Neural progenitor cell (in vitro differentiated cells): ENCODE data around the gene NATD1. TPM values are rescaled to one million over a fixed set of nuclear protein-coding genes. Genes with fewer than 3 reads are reported as not detected.
"Not testable (repeated sequence)": the region's sequence is repeated elsewhere in the genome, so short reads cannot be mapped to it uniquely, and the experiment has no call there.

Source experiments
- DNase-seq: peaks from one replicate; pipeline ENCODE4 v3.0.0-alpha.2; 2016; ENCODE audit warnings: low spot score
- H2AFZ ChIP-seq: fragments of 200-600 bp; sonication (generic); replicated peaks from 2 replicates; pipeline ENCODE4 v1.6.1; 2016; ENCODE audit warnings: antibody characterized with exemption
- H3F3A ChIP-seq: fragments of 200-600 bp; sonication (generic); 2 replicates; pipeline ENCODE4 v1.6.1; 2016; ENCODE audit warnings: antibody characterized with exemption, low read depth
- H3K27ac ChIP-seq: fragments of 200-600 bp; sonication (generic); 2 replicates; pipeline ENCODE4 v1.5.1; 2016; ENCODE audit warnings: mild to moderate bottlenecking
- H3K27me3 ChIP-seq: fragments of 200-600 bp; sonication (generic); 2 replicates; pipeline ENCODE4 v1.6.1; 2016; ENCODE audit warnings: mild to moderate bottlenecking, moderate library complexity
- H3K36me3 ChIP-seq: fragments of 200-600 bp; sonication (generic); 2 replicates; pipeline ENCODE4 v1.5.1; 2016
- H3K4me1 ChIP-seq: fragments of 200-600 bp; sonication (generic); 2 replicates; pipeline ENCODE4 v1.6.1; 2016; ENCODE audit warnings: mixed run types
- H3K4me2 ChIP-seq: fragments of 200-600 bp; sonication (generic); 2 replicates; pipeline ENCODE4 v1.6.1; 2016
- H3K4me3 ChIP-seq: fragments of 200-600 bp; sonication (generic); 2 replicates; pipeline ENCODE4 v1.5.1; 2016
- H3K79me2 ChIP-seq: fragments of 200-600 bp; sonication (generic); 2 replicates; pipeline ENCODE4 v1.6.1; 2016; ENCODE audit warnings: low read depth
- H3K9ac ChIP-seq: fragments of 200-600 bp; sonication (generic); 2 replicates; pipeline ENCODE4 v1.6.1; 2016
- H3K9me3 ChIP-seq: fragments of 200-600 bp; sonication (generic); 2 replicates; pipeline ENCODE4 v1.5.1; 2016; ENCODE audit warnings: low read depth
- H4K20me1 ChIP-seq: fragments of 200-600 bp; sonication (generic); 2 replicates; pipeline ENCODE4 v1.6.1; 2016; ENCODE audit warnings: low read depth
- H3K27ac Mint-ChIP-seq: 3 replicates; pipeline ENCODE4 v1.8.0; 2021; ENCODE audit warnings: mixed read lengths
- H3K27me3 Mint-ChIP-seq: 2 replicates; pipeline ENCODE4 v1.8.0; 2022; ENCODE audit warnings: low read depth, mild to moderate bottlenecking, inconsistent platforms, moderate library complexity, mixed read lengths; ENCODE audit not compliant: insufficient read depth
- H3K36me3 Mint-ChIP-seq: 3 replicates; pipeline ENCODE4 v1.8.0; 2021; ENCODE audit warnings: mixed read lengths
- H3K4me1 Mint-ChIP-seq: 3 replicates; pipeline ENCODE4 v1.8.0; 2021; ENCODE audit warnings: mixed read lengths
- H3K4me3 Mint-ChIP-seq: 3 replicates; pipeline ENCODE4 v1.8.0; 2021; ENCODE audit warnings: mild to moderate bottlenecking, moderate library complexity, mixed read lengths
- H3K9me3 Mint-ChIP-seq: 3 replicates; pipeline ENCODE4 v1.8.0; 2020; ENCODE audit warnings: mixed read lengths
- CTCF ChIP-seq: fragments of 200-600 bp; sonication (generic); IDR thresholded peaks from 2 replicates; pipeline ENCODE4 v1.5.1; 2017; ENCODE audit warnings: antibody characterized with exemption, mild to moderate bottlenecking
- EZH2 ChIP-seq: fragments of 200-600 bp; sonication (generic); IDR thresholded peaks from 2 replicates; pipeline ENCODE4 v1.6.1; 2017; ENCODE audit warnings: antibody characterized with exemption, mild to moderate bottlenecking, moderate library complexity
- EZH2phosphoT487 ChIP-seq: fragments of 200-600 bp; sonication (generic); IDR thresholded peaks from 2 replicates; pipeline ENCODE4 v1.6.1; 2017; ENCODE audit warnings: antibody characterized with exemption
- total RNA-seq: library from RNA; depleted of rRNA; stranded (reverse); fragments of >200 nt; gene quantifications from 2 replicates; pipeline ENCODE4 v1.2.3, GENCODE V29; 2015; ENCODE audit warnings: low replicate concordance

The NATD1 gene
- total RNA-seq, 1 donor from 2014 or later, result 4.3 TPM

DNA sequence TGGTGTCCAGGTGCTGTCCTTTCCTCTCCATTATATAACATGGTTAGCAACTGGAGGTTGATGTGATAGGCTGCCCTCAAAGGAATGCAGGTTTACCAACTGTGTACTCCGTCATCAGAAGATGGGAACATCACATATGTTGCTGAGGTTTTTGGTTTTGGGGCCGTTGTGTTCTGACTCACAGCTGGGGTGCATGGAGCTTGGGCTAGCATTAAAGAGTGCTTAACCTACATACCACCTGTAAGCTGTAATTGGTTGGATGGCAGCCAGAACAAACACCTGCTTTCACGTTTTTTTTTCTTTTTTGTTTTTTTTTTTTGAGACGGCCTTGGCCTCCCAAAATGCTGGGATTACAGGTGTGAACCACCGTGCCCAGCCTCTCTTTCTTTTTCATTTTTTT lies 60.2 kb downstream of the NATD1 start:
- no peak overlapping the region for H3K4me3 ChIP-seq
- no peak overlapping the region for H3K27ac ChIP-seq
- H3K79me2 ChIP-seq, result peaks cover 8% of the 10 kb centered on the region
- no peak for TF ChIP-seq EZH2
- TF ChIP-seq CTCF, result no peak
- TF ChIP-seq EZH2phosphoT487, result no peak
- no peak for DNase-seq
- no peak overlapping the region for H3K27ac Mint-ChIP-seq
- no peaks in the 10 kb centered on the region for H3K4me1 Mint-ChIP-seq
- no peak overlapping the region for H3K4me2 ChIP-seq
- H3K36me3 ChIP-seq, result no peaks in the 10 kb centered on the region
- peaks cover 30% of the 10 kb centered on the region for H3K36me3 Mint-ChIP-seq
- no peak overlapping the region for H2AFZ ChIP-seq
- H3K9ac ChIP-seq, result no peak overlapping the region
- H3K9me3 Mint-ChIP-seq, result no peaks in the 10 kb centered on the region
- no peaks in the 10 kb centered on the region for H3K27me3 ChIP-seq
- H3K4me1 ChIP-seq, result no peaks in the 10 kb centered on the region
- H3K27me3 Mint-ChIP-seq, result peaks cover 2% of the 10 kb centered on the region
- H3F3A ChIP-seq, result no peaks in the 10 kb centered on the region
- H3K4me3 Mint-ChIP-seq, result no peak overlapping the region
- H3K9me3 ChIP-seq, result no peaks in the 10 kb centered on the region
- peaks cover 17% of the 10 kb centered on the region for H4K20me1 ChIP-seq

GRCh38 chr17:21192414-21192813 lies 60.8 kb downstream of the NATD1 start:
- DNase-seq, H3K9me3 ChIP-seq, H3K4me1 Mint-ChIP-seq, H3F3A ChIP-seq, H3K79me2 ChIP-seq, H3K4me3 ChIP-seq, H2AFZ ChIP-seq, H3K36me3 ChIP-seq, H3K9ac ChIP-seq, H3K4me2 ChIP-seq, H3K9me3 Mint-ChIP-seq, H3K4me3 Mint-ChIP-seq, H3K27ac ChIP-seq, H3K27me3 ChIP-seq, H3K27ac Mint-ChIP-seq, H3K4me1 ChIP-seq, H3K27me3 Mint-ChIP-seq: not testable (repeated sequence)
- peaks cover 25% of the 10 kb centered on the region for H3K36me3 Mint-ChIP-seq
- peaks cover 11% of the 10 kb centered on the region for H4K20me1 ChIP-seq

GRCh38 chr17:21191698-21192097 lies 61.5 kb downstream of the NATD1 start:
- Mint-ChIP-seq H3K9me3 (no peaks in the 10 kb centered on the region), H3K36me3 (peaks cover 20% of the 10 kb centered on the region)
- no peaks in the 10 kb centered on the region for H3K9me3 ChIP-seq

GRCh38 chr17:21190078-21190477 lies 63.1 kb downstream of the NATD1 start:
- H3K4me2 ChIP-seq, result no peak overlapping the region
- no peak overlapping the region for H3K27ac Mint-ChIP-seq
- no peaks in the 10 kb centered on the region for H3K9me3 ChIP-seq
- no peak overlapping the region for H3K4me3 ChIP-seq
- no peaks in the 10 kb centered on the region for H3K9me3 Mint-ChIP-seq
- no peak overlapping the region for H2AFZ ChIP-seq
- DNase-seq, result no peak
- H3K4me1 Mint-ChIP-seq, result no peaks in the 10 kb centered on the region
- no peak overlapping the region for H3K27ac ChIP-seq
- no peak for TF ChIP-seq CTCF
- TF ChIP-seq EZH2phosphoT487, result no peak
- TF ChIP-seq EZH2, result no peak
- no peaks in the 10 kb centered on the region for H3K36me3 ChIP-seq
- no peak overlapping the region for H3K9ac ChIP-seq
- H3K4me3 Mint-ChIP-seq, result no peak overlapping the region
- peaks cover 22% of the 10 kb centered on the region for H3K36me3 Mint-ChIP-seq
- H3K27me3 ChIP-seq, result no peaks in the 10 kb centered on the region
- H3K4me1 ChIP-seq, result no peaks in the 10 kb centered on the region
- H3K27me3 Mint-ChIP-seq, result peaks cover 2% of the 10 kb centered on the region
- no peaks in the 10 kb centered on the region for H3F3A ChIP-seq
- no peaks in the 10 kb centered on the region for H3K79me2 ChIP-seq
- H4K20me1 ChIP-seq, result no peaks in the 10 kb centered on the region

More at GRCh38 chr17:21191698-21192097, 61.5 kb downstream of the NATD1 start:
- H3K4me1 Mint-ChIP-seq, result no peaks in the 10 kb centered on the region
- Histone ChIP-seq H3K4me2 (no peak overlapping the region), H3K27ac (no peak overlapping the region), H3K9ac (no peak overlapping the region), H3K4me3 (no peak overlapping the region), H3K36me3 (no peaks in the 10 kb centered on the region), H3F3A (no peaks in the 10 kb centered on the region), H3K79me2 (no peaks in the 10 kb centered on the region), H2AFZ (no peak overlapping the region), H4K20me1 (peaks cover 4% of the 10 kb centered on the region), H3K27me3 (no peaks in the 10 kb centered on the region), H3K4me1 (no peaks in the 10 kb centered on the region)
- DNase-seq, result no peak
- no peak overlapping the region for H3K27ac Mint-ChIP-seq
- no peak overlapping the region for H3K4me3 Mint-ChIP-seq
- H3K27me3 Mint-ChIP-seq, result peaks cover 2% of the 10 kb centered on the region
- TF ChIP-seq EZH2 (no peak), EZH2phosphoT487 (no peak), CTCF (no peak)
